Measurements from ENCODE around the gene HYI.
A peak's percentile ranks its signal among the peaks of the same experiment; 100 is the strongest.
"Not testable (repeated sequence)": the region's sequence is repeated elsewhere in the genome, so short reads cannot be mapped to it uniquely, and the experiment has no call there.

The HYI gene

GRCh38 chr1:43420874-43421273 lies 32.9 kb downstream of the HYI start:
- H3K4me3 ChIP-seq = no peak overlapping the region
- no peak for DNase-seq (ENCODE audit: low spot score)
- TF ChIP-seq CTCF (IDR thresholded peaks at IDR 0.05) = no peak
- no peak overlapping the region for H3K27ac ChIP-seq

DNA sequence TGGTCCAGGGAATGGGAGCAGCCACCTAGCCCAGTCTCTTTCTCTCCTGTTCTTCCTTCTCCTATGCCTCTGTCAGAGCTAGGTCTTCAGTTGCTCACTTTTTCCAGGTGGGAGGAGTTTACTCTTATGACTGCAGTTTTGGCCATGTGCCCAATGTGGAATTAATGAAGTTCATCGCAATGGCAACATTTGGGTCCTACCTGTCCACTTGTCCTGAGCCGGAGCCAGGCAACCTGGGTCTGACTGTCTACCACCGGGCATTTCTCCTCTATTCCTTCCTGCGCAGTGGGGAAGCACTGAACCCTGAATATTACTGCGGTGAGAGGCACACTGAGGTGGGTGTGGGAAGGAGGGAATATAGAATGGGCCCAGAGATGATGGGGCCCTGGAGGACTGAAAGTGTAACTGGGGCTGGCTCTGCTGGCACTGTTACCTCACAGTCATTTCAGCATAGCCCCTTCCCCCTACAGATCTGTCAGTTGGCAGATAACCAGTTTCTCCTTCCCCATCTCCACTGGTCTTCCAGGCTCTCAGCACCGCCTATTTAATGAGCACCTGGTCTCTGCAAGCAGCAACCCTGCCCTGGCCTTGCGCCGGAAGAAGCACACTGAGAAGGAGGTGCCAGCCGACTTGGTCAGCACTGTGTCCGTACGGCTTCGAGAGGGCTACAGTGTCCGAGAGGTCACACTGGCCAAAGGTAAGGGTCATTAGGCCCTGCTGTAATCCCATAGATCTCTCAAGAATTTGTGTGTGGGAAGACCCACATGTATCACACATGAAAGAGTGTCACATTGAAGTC lies 33.9 kb downstream of the HYI start:
- H3K27ac ChIP-seq = no peak overlapping the region
- H3K4me3 ChIP-seq = no peak overlapping the region
- TF ChIP-seq CTCF (IDR thresholded peaks at IDR 0.05) = no peak
- no peak for DNase-seq (ENCODE audit: low spot score)

- DNase-seq (ENCODE audit: low spot score) = no peak
- Histone ChIP-seq H3K27ac (no peak overlapping the region), H3K4me3 (no peak overlapping the region)
- TF ChIP-seq CTCF (IDR thresholded peaks at IDR 0.05) = no peak
Observed at GRCh38 chr1:43418858-43419257, 34.9 kb downstream of the HYI start.

- TF ChIP-seq CTCF (IDR thresholded peaks at IDR 0.05) = no peak
- peak; percentile 33 for DNase-seq (ENCODE audit: low spot score)
- no peak overlapping the region for H3K4me3 ChIP-seq
- no peak overlapping the region for H3K27ac ChIP-seq
Observed at GRCh38 chr1:43415901-43416300, 37.8 kb downstream of the HYI start.

DNA sequence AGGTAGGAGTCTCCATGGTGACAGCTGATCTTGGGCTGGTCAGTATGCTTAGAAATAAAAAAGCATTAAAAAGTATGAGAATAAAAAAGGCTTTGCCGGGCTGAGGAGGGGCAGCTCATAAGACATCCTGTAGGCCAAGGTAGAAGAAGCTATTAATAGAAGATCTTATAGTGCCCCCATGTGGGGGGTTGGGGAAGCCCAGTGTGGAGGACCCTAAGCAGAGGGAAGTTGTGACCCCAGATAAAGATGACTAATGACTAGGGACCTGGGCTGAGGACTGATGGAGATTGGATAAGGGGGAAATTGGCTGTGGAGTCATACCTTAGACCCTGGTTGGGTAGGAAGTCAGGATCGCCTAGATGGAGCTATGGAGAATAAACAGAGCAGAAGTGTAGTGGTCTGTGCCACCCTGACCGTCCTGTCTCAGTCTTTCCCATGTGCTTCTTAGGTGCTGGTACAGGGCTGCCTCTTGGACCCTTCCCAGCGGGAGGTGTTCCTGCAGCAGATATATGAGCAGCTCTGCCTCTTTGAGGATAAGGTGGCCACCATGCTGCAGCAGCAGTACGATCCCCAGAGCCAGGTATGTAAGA lies 39.0 kb downstream of the HYI start:
- Histone ChIP-seq H3K4me3 (no peak overlapping the region), H3K27ac (no peak overlapping the region)
- no peak for DNase-seq (ENCODE audit: low spot score)
- peak; percentile 37 for TF ChIP-seq CTCF (IDR thresholded peaks at IDR 0.05)

DNA sequence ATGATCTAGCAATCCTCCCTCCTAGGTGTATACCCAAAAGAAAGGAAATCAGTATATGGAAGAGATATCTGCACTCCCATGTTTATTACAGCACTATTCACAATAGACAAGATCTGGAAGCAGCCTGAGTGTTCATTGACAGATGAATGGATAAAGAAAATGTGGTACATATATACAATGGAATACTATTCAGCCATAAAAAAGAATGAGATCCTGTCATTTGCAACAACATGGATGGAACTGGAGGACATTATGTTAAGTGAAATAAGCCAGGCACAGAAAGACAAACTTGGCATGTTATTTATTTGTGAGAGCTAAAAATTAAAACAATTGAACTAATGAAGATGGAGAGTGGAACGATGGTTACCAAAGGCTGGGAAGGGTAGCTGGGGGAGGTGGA lies 40.3 kb downstream of the HYI start:
- not testable (repeated sequence) for H3K4me3 ChIP-seq; DNase-seq (ENCODE audit: low spot score); H3K27ac ChIP-seq

GRCh38 chr1:43410571-43410970 lies 43.2 kb downstream of the HYI start:
- TF ChIP-seq CTCF (IDR thresholded peaks at IDR 0.05) = no peak
- no peak overlapping the region for H3K27ac ChIP-seq
- no peak overlapping the region for H3K4me3 ChIP-seq
- DNase-seq (ENCODE audit: low spot score) = no peak
